ENCODE data around the gene COG1. TPM values are rescaled to one million over a fixed set of nuclear protein-coding genes. Genes with fewer than 3 reads are reported as not detected.

Gene COG1
- total RNA-seq, 8 experiments from 2014 or later = 25.7 to 44.0 (median 36.0) TPM

- in situ Hi-C loops (cut with MboI; ENCODE audit: low pct_unique_long_range_greater_than_20kb in 2 of 9, low sequenced_read_pairs in 9 of 9, unreplicated experiment in 9 of 9) = loop anchor here in 2 of 9 experiments (25.0 kb wide), 2 partner anchors 170 to 420 kb away; no protein-coding TSS in a partner anchor
- no peak overlapping the region for H3K27ac ChIP-seq
- H3K4me1 ChIP-seq (replicated peaks in 1 of 2) = peaks cover 15 to 20% of the 10 kb centered on the region in 2 donors
- ATAC-seq (replicated peaks in 6 of 8) = no peak
- 48 to 90% (median 63%) methylated on average over 2 to 8 of the region's 8 CpGs; no CpG with 5 or more reads in 3 of the 10 experiments for WGBS, 10 experiments
- H3K4me3 ChIP-seq = no peak overlapping the region
Measured at GRCh38 chr17:73156887-73157520, 35.9 kb upstream of the COG1 start.

- WGBS, 10 experiments = 0 to 74% (median 58%) methylated on average over 1 to 5 of the region's 5 CpGs; no CpG with 5 or more reads in 4 of the 10 experiments
- peaks cover 15 to 20% of the 10 kb centered on the region in 2 donors for H3K4me1 ChIP-seq (replicated peaks in 1 of 2)
- no peak for ATAC-seq (replicated peaks in 6 of 8)
- in situ Hi-C loops (cut with MboI; ENCODE audit: low pct_unique_long_range_greater_than_20kb in 2 of 9, low sequenced_read_pairs in 9 of 9, unreplicated experiment in 9 of 9) = loop anchor here in 2 of 9 experiments (25.0 kb wide), 2 partner anchors 170 to 420 kb away; no protein-coding TSS in a partner anchor
- H3K27ac ChIP-seq = no peak overlapping the region
- H3K4me3 ChIP-seq = no peak overlapping the region
Measured at GRCh38 chr17:73157521-73157890, 35.3 kb upstream of the COG1 start.

GRCh38 chr17:73158133-73158532 lies 34.7 kb upstream of the COG1 start:
- no peak for ATAC-seq (replicated peaks in 6 of 8)
- in situ Hi-C loops (cut with MboI; ENCODE audit: low pct_unique_long_range_greater_than_20kb in 2 of 9, low sequenced_read_pairs in 9 of 9, unreplicated experiment in 9 of 9) = loop anchor here in 2 of 9 experiments (25.0 kb wide), 2 partner anchors 171 to 421 kb away; no protein-coding TSS in a partner anchor
- Histone ChIP-seq H3K4me3 (no peak overlapping the region), H3K4me1 (replicated peaks in 1 of 2) (peaks cover 15 to 20% of the 10 kb centered on the region in 2 donors), H3K27ac (no peak overlapping the region)
- 0 to 94% (median 35%) methylated on average over 1 to 2 of the region's 2 CpGs; no CpG with 5 or more reads in 6 of the 10 experiments for WGBS, 10 experiments

- H3K4me1 ChIP-seq (replicated peaks in 1 of 2) = peaks cover 7 to 9% of the 10 kb centered on the region in 2 donors
- H3K4me3 ChIP-seq = no peak overlapping the region
- in situ Hi-C loops (cut with MboI; ENCODE audit: low pct_unique_long_range_greater_than_20kb in 2 of 9, low sequenced_read_pairs in 9 of 9, unreplicated experiment in 9 of 9) = loop anchor here in 2 of 9 experiments (25.0 kb wide), 2 partner anchors 174 to 424 kb away; no protein-coding TSS in a partner anchor
- no peak for ATAC-seq (replicated peaks in 6 of 8)
- WGBS, 10 experiments = 0 to 45% (median 18%) methylated on average over 1 to 2 of the region's 3 CpGs; no CpG with 5 or more reads in 4 of the 10 experiments
- no peak overlapping the region for H3K27ac ChIP-seq
Measured at GRCh38 chr17:73160980-73161630, 31.8 kb upstream of the COG1 start.

GRCh38 chr17:73163043-73163442 lies 29.8 kb upstream of the COG1 start:
- H3K4me1 ChIP-seq (replicated peaks in 1 of 2) = peaks cover 0 to 13% of the 10 kb centered on the region in 2 donors
- 40 to 90% (median 58%) methylated on average over 1 to 7 of the region's 8 CpGs; no CpG with 5 or more reads in 3 of the 10 experiments for WGBS, 10 experiments
- in situ Hi-C loops (cut with MboI; ENCODE audit: low pct_unique_long_range_greater_than_20kb in 2 of 9, low sequenced_read_pairs in 9 of 9, unreplicated experiment in 9 of 9) = loop anchor here in 2 of 9 experiments (25.0 kb wide), 2 partner anchors 176 to 426 kb away; no protein-coding TSS in a partner anchor
- no peak for ATAC-seq (replicated peaks in 6 of 8)
- H3K27ac ChIP-seq = no peak overlapping the region
- H3K4me3 ChIP-seq = no peak overlapping the region

- 0 to 8% (median 2%) methylated on average over 1 to 17 of the region's 51 CpGs; no CpG with 5 or more reads in 6 of the 10 experiments for WGBS, 10 experiments
- peak; percentile 9 to 46 (median 33) for ATAC-seq (replicated peaks in 6 of 8)
- in situ Hi-C loops (cut with MboI; ENCODE audit: low pct_unique_long_range_greater_than_20kb in 2 of 9, low sequenced_read_pairs in 9 of 9, unreplicated experiment in 9 of 9) = loop anchor here in 2 of 9 experiments (25.0 kb wide), 2 partner anchors 179 to 429 kb away; no protein-coding TSS in a partner anchor
- Histone ChIP-seq H3K4me1 (replicated peaks in 1 of 2) (peaks cover 0 to 12% of the 10 kb centered on the region in 2 donors), H3K27ac (no peak overlapping the region), H3K4me3 (peak overlapping the region; percentile 50 to 77 (median 60))
Measured at GRCh38 chr17:73165616-73166404, 27.0 kb upstream of the COG1 start.

GRCh38 chr17:73166731-73167581 lies 25.9 kb upstream of the COG1 start:
- no peak for ATAC-seq (replicated peaks in 6 of 8)
- WGBS, 10 experiments = 50 to 100% (median 83%) methylated on average over 1 to 7 of the region's 8 CpGs; no CpG with 5 or more reads in 1 of the 10 experiments
- in situ Hi-C loops (cut with MboI; ENCODE audit: low pct_unique_long_range_greater_than_20kb in 2 of 9, low sequenced_read_pairs in 9 of 9, unreplicated experiment in 9 of 9) = loop anchor here in 2 of 9 experiments (25.0 kb wide), 2 partner anchors 180 to 430 kb away; no protein-coding TSS in a partner anchor
- H3K27ac ChIP-seq = no peak overlapping the region
- H3K4me1 ChIP-seq (replicated peaks in 1 of 2) = peaks cover 0 to 10% of the 10 kb centered on the region in 2 donors
- peak overlapping the region in 4 of 5 donors; percentile 50 to 77 (median 58) for H3K4me3 ChIP-seq

GRCh38 chr17:73168667-73169066 lies 24.2 kb upstream of the COG1 start:
- no peak for ATAC-seq (replicated peaks in 6 of 8)
- H3K4me3 ChIP-seq = no peak overlapping the region
- in situ Hi-C loops (cut with MboI; ENCODE audit: low pct_unique_long_range_greater_than_20kb in 2 of 9, low sequenced_read_pairs in 9 of 9, unreplicated experiment in 9 of 9) = loop anchor here in 2 of 9 experiments (25.0 kb wide), 2 partner anchors 181 to 431 kb away; no protein-coding TSS in a partner anchor
- no peak overlapping the region for H3K27ac ChIP-seq
- peaks cover 0 to 10% of the 10 kb centered on the region in 2 donors for H3K4me1 ChIP-seq (replicated peaks in 1 of 2)
- WGBS, 10 experiments = 56 to 95% (median 86%) methylated on average over 2 to 6 of the region's 6 CpGs; no CpG with 5 or more reads in 1 of the 10 experiments

- no peak overlapping the region for H3K27ac ChIP-seq
- H3K4me3 ChIP-seq = no peak overlapping the region
- 0 to 90% (median 82%) methylated on average over 1 to 3 of the region's 5 CpGs; no CpG with 5 or more reads in 2 of the 10 experiments for WGBS, 10 experiments
- in situ Hi-C loops (cut with MboI; ENCODE audit: low pct_unique_long_range_greater_than_20kb in 2 of 9, low sequenced_read_pairs in 9 of 9, unreplicated experiment in 9 of 9) = loop anchor here in 2 of 9 experiments (25.0 kb wide), 2 partner anchors 183 to 433 kb away; no protein-coding TSS in a partner anchor
- peaks cover 0 to 5% of the 10 kb centered on the region in 2 donors for H3K4me1 ChIP-seq (replicated peaks in 1 of 2)
- no peak for ATAC-seq (replicated peaks in 6 of 8)
Measured at GRCh38 chr17:73170324-73170723, 22.5 kb upstream of the COG1 start.

GRCh38 chr17:73172252-73172651 lies 20.6 kb upstream of the COG1 start:
- no peak overlapping the region for H3K27ac ChIP-seq
- in situ Hi-C loops (cut with MboI; ENCODE audit: low pct_unique_long_range_greater_than_20kb in 2 of 9, low sequenced_read_pairs in 9 of 9, unreplicated experiment in 9 of 9) = loop anchor here in 2 of 9 experiments (25.0 kb wide), 2 partner anchors 185 to 435 kb away; no protein-coding TSS in a partner anchor
- WGBS, 10 experiments = 40 to 91% (median 80%) methylated on average over 1 to 3 of the region's 3 CpGs; no CpG with 5 or more reads in 3 of the 10 experiments
- H3K4me1 ChIP-seq (replicated peaks in 1 of 2) = no peaks in the 10 kb centered on the region
- no peak for ATAC-seq (replicated peaks in 6 of 8)
- H3K4me3 ChIP-seq = no peak overlapping the region

GRCh38 chr17:73174126-73174525 lies 18.7 kb upstream of the COG1 start:
- ATAC-seq (replicated peaks in 6 of 8) = no peak
- WGBS, 10 experiments = 47 to 100% (median 86%) methylated on average over 3 to 7 of the region's 7 CpGs; no CpG with 5 or more reads in 3 of the 10 experiments
- in situ Hi-C loops (cut with MboI; ENCODE audit: low pct_unique_long_range_greater_than_20kb in 2 of 9, low sequenced_read_pairs in 9 of 9, unreplicated experiment in 9 of 9) = loop anchor here in 2 of 9 experiments (25.0 kb wide), 2 partner anchors 187 to 437 kb away; no protein-coding TSS in a partner anchor
- no peak overlapping the region for H3K27ac ChIP-seq
- no peak overlapping the region for H3K4me3 ChIP-seq
- H3K4me1 ChIP-seq (replicated peaks in 1 of 2) = no peaks in the 10 kb centered on the region
